Fibroblast of gingiva (primary cell): ENCODE measurements around the gene MAP4K4.
A peak's percentile ranks its signal among the peaks of the same experiment; 100 is the strongest.

Experiments used
- DNase-seq: peaks from one replicate; pipeline ENCODE4 v3.0.0-alpha.2; 2011; ENCODE audit warnings: low read depth

Gene MAP4K4

GRCh38 chr2:101697124-101698013 is at the start of gene MAP4K4:
Gene MAP4K4 (plus strand): TSS chr2:101697707. CDS start chr2:101698081, 374 bp downstream.
- DNase-seq: peak; percentile 87

GRCh38 chr2:101653469-101653868 is 44.0 kb upstream of the MAP4K4 start:
- no peak for DNase-seq

- peak; percentile 70 for DNase-seq
Measured at GRCh38 chr2:101655702-101656422, 41.6 kb upstream of the MAP4K4 start.

- DNase-seq: no peak
Measured at GRCh38 chr2:101657787-101658186, 39.7 kb upstream of the MAP4K4 start.

GRCh38 chr2:101658387-101658786 is 39.1 kb upstream of the MAP4K4 start:
- no peak for DNase-seq

- no peak for DNase-seq
Measured at GRCh38 chr2:101665312-101665711, 32.2 kb upstream of the MAP4K4 start.

GRCh38 chr2:101667823-101668222 is 29.7 kb upstream of the MAP4K4 start:
- DNase-seq: no peak

GRCh38 chr2:101672047-101672446 is 25.5 kb upstream of the MAP4K4 start:
- DNase-seq: no peak

- no peak for DNase-seq
Measured at GRCh38 chr2:101673920-101674319, 23.6 kb upstream of the MAP4K4 start.

GRCh38 chr2:101675512-101675911 is 22.0 kb upstream of the MAP4K4 start:
- DNase-seq: no peak

GRCh38 chr2:101676674-101677073 is 20.8 kb upstream of the MAP4K4 start:
- no peak for DNase-seq

- no peak for DNase-seq
Measured at GRCh38 chr2:101677658-101678057, 19.8 kb upstream of the MAP4K4 start.

GRCh38 chr2:101678379-101678778 is 19.1 kb upstream of the MAP4K4 start:
- no peak for DNase-seq

GRCh38 chr2:101679037-101679726 is 18.3 kb upstream of the MAP4K4 start:
- DNase-seq: peak; percentile 46

GRCh38 chr2:101679801-101680487 is 17.6 kb upstream of the MAP4K4 start:
- DNase-seq: no peak

- DNase-seq: no peak
Measured at GRCh38 chr2:101682311-101682710, 15.2 kb upstream of the MAP4K4 start.

- no peak for DNase-seq
Measured at GRCh38 chr2:101684313-101684712, 13.2 kb upstream of the MAP4K4 start.

GRCh38 chr2:101688261-101688660 is 9.2 kb upstream of the MAP4K4 start:
- DNase-seq: no peak

- no peak for DNase-seq
Measured at GRCh38 chr2:101689114-101689825, 8.2 kb upstream of the MAP4K4 start.

- no peak for DNase-seq
Measured at GRCh38 chr2:101690547-101691152, 6.9 kb upstream of the MAP4K4 start.

- no peak for DNase-seq
Measured at GRCh38 chr2:101692041-101692440, 5.5 kb upstream of the MAP4K4 start.
